GM06990 (cell line): ENCODE data around the gene NOTCH4.

Experiments used
- DNase-seq: peaks from one replicate; pipeline ENCODE4 v3.0.0-alpha.2; 2011; ENCODE audit not compliant: insufficient read length; ENCODE audit errors: extremely low read depth
- H3K27me3 ChIP-seq: replicated peaks from 2 replicates; pipeline ENCODE4 v1.6.0; 2011; ENCODE audit warnings: low read length; ENCODE audit not compliant: control insufficient read depth, insufficient read depth
- H3K36me3 ChIP-seq: 2 replicates; pipeline ENCODE4 v1.5.1; 2011; ENCODE audit warnings: low read length; ENCODE audit not compliant: control insufficient read depth, insufficient read depth
- H3K4me3 ChIP-seq: replicated peaks from 2 replicates; pipeline ENCODE4 v1.5.1; 2011; ENCODE audit warnings: low read depth, mild to moderate bottlenecking, control low read depth, low read length
- TF ChIP-seq, protein P1 (sequence below): IDR thresholded peaks from 2 replicates; pipeline ENCODE4 v1.5.1; 2011; ENCODE audit warnings: low read length, control low read depth, mild to moderate bottlenecking, inconsistent platforms; ENCODE audit not compliant: insufficient read depth, poor library complexity, severe bottlenecking

The NOTCH4 gene

DNA sequence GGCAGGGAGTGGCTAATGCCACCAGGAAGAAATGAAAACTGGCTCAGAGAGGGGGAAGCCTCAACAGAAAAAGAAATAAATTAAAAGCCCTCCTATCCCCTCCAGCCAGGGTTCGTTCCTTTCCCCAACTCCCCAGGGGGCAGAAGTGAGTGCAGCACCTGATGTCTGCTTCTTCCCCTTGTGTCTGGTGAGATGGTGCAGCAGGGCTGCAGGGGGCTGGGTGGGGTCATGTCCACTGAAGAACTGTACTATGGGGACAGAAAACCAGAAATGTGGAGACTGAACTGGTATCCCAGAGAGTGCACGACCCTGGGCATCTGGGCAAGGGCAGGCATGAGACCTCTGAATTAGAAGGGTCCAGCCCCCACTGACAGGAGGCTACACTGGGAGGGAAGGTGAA lies 55.5 kb downstream of the NOTCH4 start:
- Histone ChIP-seq H3K27me3 (no peaks in the 10 kb centered on the region), H3K4me3 (no peak overlapping the region), H3K36me3 (peaks cover 19% of the 10 kb centered on the region)
- no peak for DNase-seq
- TF ChIP-seq, protein P1, sequence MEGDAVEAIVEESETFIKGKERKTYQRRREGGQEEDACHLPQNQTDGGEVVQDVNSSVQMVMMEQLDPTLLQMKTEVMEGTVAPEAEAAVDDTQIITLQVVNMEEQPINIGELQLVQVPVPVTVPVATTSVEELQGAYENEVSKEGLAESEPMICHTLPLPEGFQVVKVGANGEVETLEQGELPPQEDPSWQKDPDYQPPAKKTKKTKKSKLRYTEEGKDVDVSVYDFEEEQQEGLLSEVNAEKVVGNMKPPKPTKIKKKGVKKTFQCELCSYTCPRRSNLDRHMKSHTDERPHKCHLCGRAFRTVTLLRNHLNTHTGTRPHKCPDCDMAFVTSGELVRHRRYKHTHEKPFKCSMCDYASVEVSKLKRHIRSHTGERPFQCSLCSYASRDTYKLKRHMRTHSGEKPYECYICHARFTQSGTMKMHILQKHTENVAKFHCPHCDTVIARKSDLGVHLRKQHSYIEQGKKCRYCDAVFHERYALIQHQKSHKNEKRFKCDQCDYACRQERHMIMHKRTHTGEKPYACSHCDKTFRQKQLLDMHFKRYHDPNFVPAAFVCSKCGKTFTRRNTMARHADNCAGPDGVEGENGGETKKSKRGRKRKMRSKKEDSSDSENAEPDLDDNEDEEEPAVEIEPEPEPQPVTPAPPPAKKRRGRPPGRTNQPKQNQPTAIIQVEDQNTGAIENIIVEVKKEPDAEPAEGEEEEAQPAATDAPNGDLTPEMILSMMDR: no peak

GRCh38 chr6:32167761-32168262 lies 56.1 kb downstream of the NOTCH4 start:
- TF ChIP-seq, protein P1: no peak
- H3K4me3 ChIP-seq: no peak overlapping the region
- peaks cover 19% of the 10 kb centered on the region for H3K36me3 ChIP-seq
- no peak for DNase-seq
- H3K27me3 ChIP-seq: no peaks in the 10 kb centered on the region

- H3K27me3 ChIP-seq: no peaks in the 10 kb centered on the region
- H3K4me3 ChIP-seq: no peak overlapping the region
- TF ChIP-seq, protein P1: no peak
- DNase-seq: no peak
- peaks cover 19% of the 10 kb centered on the region for H3K36me3 ChIP-seq
Observed at GRCh38 chr6:32167154-32167760, 56.6 kb downstream of the NOTCH4 start.

DNA sequence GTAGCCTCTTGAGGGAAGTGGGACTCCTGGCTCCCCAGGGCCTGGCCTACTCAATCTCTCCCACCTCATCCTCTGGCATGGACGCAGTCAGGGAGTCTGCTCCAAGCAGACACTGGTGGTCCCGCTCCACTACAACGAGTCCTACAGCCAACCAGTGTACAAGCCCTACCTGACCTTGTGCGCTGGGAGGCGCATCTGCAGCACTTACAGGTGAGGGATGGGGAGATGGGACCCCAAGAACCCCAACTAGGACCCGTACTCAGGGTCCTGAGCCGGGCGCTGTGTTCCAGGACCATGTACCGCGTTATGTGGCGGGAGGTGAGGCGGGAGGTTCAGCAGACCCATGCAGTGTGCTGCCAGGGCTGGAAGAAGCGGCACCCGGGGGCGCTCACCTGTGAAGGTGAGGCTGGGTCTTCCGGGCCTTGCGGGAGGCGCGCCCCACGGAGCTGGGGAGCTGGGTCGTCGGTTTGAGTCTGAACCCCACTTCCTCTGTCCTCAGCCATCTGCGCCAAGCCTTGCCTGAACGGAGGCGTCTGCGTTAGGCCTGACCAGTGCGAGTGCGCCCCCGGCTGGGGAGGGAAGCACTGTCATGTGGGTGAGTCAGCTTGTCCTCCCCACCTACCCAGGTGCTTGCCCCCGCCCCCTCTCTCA lies 57.3 kb downstream of the NOTCH4 start:
- Histone ChIP-seq H3K27me3 (no peaks in the 10 kb centered on the region), H3K4me3 (no peak overlapping the region), H3K36me3 (peaks cover 19% of the 10 kb centered on the region)
- no peak for DNase-seq
- TF ChIP-seq, protein P1: no peak

DNA sequence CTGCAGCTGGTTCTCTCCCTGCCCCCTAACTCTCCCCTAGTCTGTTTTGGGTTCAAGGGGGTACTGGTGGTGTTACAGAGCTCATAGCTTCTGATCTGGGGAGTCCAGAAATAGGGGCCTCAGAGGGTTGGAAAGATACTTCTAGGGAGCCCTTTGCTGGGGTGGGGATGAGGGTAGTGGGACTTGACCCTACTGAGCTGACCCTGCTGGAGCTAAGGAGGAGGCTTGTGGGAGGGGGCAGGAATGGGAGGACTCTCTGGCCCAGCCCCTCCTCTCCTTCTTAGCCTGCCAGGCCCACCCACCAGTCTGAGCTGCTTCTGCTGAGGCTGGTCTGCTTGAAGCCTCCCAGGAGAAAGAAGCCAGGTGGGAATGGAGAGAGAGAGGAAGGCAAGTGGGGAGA lies 59.6 kb downstream of the NOTCH4 start, which contains the start of gene EGFL8:
Gene EGFL8, plus strand, starts transcription at position 301 of the 400 bp plus-strand sequence. CDS start 1,571 bp downstream, outside the sequence.
- H3K27me3 ChIP-seq: no peaks in the 10 kb centered on the region
- H3K36me3 ChIP-seq: peaks cover 5% of the 10 kb centered on the region
- no peak for DNase-seq
- H3K4me3 ChIP-seq: no peak within 1 kb of the TSS
- TF ChIP-seq, protein P1: no peak
